WTC11 (cell line): ENCODE data around the gene ERICH6B.

Experiments
- ARID4B ChIP-seq: sonication (generic); formaldehyde crosslinking; IDR thresholded peaks from 2 replicates; pipeline ENCODE4 v1.8.0; 2023; ENCODE audit warnings: missing genetic modification reagents, mild to moderate bottlenecking, borderline replicate concordance
- TF ChIP-seq, protein P1 (sequence below): sonication (generic); formaldehyde crosslinking; IDR thresholded peaks from 2 replicates; pipeline ENCODE4 v1.8.1; 2022; ENCODE audit warnings: low read depth, missing genetic modification reagents, borderline replicate concordance

DNA sequence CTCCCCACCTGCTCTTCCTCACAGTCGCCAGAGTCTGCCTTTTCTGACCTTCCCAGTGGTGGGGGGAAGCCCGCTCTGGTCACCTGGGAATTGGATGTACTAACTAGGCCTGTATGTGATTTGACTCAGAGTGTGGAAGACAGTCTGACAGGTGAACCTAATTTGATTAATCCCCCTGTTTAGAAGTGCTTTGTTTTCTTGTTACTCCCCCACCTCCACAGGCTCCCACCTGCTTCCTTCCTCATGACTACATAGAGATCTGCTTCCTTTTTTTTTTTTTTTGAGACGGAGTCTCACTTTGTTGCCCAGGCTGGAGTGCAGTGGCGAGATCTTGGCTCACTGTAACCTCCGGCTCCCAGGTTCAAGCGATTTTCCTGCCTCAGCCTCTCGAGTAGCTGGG lies 106.8 kb downstream of the ERICH6B start:
- no peak for TF ChIP-seq ARID4B (CRISPR knock-in tag)
- TF ChIP-seq, protein P1, sequence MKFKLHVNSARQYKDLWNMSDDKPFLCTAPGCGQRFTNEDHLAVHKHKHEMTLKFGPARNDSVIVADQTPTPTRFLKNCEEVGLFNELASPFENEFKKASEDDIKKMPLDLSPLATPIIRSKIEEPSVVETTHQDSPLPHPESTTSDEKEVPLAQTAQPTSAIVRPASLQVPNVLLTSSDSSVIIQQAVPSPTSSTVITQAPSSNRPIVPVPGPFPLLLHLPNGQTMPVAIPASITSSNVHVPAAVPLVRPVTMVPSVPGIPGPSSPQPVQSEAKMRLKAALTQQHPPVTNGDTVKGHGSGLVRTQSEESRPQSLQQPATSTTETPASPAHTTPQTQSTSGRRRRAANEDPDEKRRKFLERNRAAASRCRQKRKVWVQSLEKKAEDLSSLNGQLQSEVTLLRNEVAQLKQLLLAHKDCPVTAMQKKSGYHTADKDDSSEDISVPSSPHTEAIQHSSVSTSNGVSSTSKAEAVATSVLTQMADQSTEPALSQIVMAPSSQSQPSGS (CRISPR knock-in tag), result no peak
